Measurements from ENCODE around the gene PRIM2.
A peak's percentile ranks its signal among the peaks of the same experiment; 100 is the strongest.
"Not testable (repeated sequence)": the region's sequence is repeated elsewhere in the genome, so short reads cannot be mapped to it uniquely, and the experiment has no call there.

The PRIM2 gene

DNA sequence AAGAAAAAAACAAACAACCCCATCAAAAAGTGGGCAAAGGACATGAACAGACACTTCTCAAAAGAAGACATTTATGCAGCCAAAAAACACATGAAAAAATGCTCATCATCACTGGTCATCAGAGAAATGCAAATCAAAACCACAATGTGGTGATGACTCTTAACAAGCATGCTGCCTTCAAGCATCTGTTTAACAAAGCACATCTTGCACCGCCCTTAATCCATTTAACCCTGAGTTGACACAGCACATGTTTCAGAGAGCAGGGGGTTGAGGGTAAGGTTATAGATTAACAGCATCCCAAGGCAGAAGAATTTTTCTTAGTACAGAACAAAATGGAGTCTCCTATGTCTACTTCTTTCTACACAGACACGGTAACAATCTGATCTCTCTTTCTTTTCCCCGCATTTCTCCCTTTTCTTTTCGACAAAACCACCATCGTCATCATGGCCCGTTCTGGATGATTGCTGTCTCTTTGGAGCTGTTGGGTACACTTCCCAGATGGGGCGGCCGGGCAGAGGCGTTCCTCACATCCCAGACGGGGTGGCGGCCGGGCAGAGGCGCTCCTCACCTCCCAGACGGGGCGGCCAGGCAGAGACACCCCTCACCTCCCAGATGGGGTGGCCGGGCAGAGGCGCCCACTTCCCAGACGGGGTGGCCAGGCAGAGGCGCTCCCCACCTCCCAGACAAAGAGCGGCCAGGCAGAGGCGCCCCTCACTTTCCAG is 7.2 kb upstream of the PRIM2 start:
- DNase-seq (ENCODE audit: low read depth) = not testable (repeated sequence)

- DNase-seq (ENCODE audit: low read depth) = no peak
Observed at GRCh38 chr6:57310817-57311157, 6.6 kb upstream of the PRIM2 start.

DNA sequence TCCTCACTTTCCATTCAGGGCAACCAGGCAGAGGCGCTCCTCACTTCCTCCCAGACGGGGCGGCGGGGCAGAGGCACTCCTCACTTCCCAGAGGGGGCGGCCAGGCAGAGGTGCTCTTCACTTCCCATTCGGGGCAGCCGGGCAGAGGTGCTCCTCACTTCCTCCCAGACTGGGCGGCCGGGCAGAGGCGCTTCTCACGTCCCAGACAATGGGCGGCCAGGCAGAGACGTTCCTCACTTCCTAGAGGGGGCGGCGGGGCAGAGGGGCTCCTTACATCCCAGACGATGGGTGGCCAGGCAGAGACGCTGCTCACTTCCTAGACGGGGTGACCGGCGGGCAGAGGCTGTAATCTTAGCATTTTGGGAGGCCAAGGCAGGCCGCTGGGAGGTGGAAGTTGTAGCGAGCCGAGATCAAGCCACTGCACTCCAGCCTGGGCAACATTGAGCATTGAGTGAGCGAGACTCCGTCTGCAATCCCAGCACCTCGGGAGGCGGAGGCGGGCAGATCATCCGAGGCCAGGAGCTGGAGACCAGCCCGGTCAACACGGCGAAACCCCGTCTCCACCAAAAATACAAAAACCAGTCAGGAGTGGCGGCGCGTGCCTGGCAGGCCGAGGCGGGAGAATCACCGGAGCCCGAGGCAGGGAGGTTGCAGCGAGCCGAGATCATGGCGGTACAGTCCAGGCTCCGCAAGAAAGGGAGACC is 6.0 kb upstream of the PRIM2 start:
- not testable (repeated sequence) for DNase-seq (ENCODE audit: low read depth)

- no peak for DNase-seq (ENCODE audit: low read depth)
Observed at GRCh38 chr6:57312004-57312345, 5.5 kb upstream of the PRIM2 start.

DNA sequence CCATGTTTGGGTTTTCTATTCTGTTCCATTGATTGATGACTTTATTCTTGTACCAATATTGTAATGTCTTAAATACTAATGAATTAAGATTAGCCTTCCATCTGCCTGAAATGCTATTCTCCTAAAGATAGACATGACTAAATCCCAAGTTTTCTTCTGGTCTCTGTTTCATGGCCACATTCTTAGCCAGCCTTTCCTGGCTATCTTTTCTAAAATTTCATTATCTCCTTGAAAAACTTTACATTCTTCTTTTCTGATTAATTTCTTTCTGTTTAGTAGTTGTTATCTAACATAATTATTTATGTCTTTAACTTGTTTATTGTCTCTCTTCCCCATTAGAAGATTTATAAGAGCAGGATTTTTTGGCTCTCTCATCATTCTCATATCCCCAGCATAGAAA is 4.4 kb upstream of the PRIM2 start:
- DNase-seq (ENCODE audit: low read depth) = no peak

- DNase-seq (ENCODE audit: low read depth) = no peak
Observed at GRCh38 chr6:57313711-57314471, 3.5 kb upstream of the PRIM2 start.

DNA sequence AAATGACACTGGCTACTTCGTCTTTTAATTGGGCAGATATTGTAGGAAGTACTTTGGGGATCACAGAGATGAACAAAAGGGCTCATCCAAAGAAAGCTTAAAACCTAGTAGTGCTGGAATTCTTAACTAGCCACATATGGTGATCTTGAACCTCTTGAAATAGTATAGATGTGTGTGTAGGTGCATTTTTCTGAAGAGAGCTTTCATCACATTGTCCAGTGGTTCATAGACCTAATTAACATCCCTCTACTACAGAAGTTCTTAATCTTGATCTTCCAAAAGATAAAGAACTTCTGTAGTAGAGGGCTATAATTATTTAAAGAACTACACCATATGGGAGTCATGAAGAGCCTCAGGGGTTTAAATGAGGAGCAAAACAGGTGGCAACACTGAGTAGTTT is 2.3 kb upstream of the PRIM2 start:
- DNase-seq (ENCODE audit: low read depth) = no peak

DNA sequence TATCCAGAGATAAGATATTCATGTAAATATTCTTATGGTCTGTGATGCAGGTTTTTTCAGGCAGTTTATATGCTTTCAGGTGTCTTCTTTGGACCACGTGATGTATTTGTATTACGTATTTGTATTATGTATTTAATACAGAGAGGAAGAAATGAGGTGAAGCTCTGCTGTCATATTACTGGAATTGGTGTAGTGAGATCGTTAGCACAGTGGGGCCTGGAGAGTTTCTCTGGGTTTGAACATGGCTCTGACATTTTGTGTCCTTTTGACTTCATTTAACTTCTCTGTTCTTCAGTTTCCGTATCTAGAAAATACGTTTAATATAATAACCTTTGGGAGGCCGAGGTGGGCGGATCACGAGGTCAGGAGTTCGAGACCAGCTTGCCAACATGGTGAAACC is 1.6 kb upstream of the PRIM2 start:
- no peak for DNase-seq (ENCODE audit: low read depth)

DNA sequence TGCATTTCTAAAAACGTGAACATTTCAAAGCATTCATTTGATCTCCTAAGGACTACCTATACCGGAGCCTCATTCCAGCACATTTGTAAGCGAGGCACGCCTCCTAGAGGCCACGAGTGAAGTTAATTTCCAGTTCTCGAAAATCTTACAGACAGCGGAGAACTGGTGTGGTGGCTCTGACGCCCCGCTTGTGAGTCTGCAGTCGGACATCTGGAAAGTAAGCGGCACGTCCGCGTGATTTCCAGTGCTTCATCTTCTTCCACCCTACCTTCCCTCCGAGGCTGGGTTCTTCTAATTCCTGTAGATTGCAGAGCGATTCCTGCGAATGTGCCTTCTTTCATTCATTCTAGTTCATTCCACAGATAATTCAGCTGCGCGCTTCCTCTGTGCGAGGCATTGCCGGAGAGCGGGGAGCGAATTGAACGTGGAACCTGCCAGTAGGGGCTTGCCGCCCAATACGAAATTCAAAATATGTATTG is 810 bp upstream of the PRIM2 start:
- DNase-seq (ENCODE audit: low read depth) = peak; percentile 61

- no peak for DNase-seq (ENCODE audit: low read depth)
Observed at GRCh38 chr6:57324538-57324937, 7.1 kb downstream of the PRIM2 start.

DNA sequence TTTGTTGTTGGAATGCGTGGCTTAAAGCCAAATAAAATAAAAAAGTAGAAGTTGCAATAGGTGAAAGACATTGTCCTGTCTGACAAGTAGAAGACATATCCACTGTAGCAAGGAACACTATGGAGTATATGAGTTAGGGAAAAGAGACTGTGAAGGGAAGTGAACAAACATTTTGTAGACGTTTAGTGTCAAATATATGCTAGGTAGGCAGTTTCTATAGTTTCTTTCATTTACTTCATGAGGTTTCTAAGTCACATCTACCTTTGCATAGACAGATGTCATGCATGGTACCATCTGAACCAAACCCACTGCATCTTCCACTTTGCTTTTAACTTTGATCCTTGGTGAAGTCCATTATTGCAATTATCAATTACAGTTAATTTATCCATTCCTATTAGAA is 9.9 kb downstream of the PRIM2 start:
- DNase-seq (ENCODE audit: low read depth) = no peak

- DNase-seq (ENCODE audit: low read depth) = no peak
Observed at GRCh38 chr6:57328074-57328473, 10.6 kb downstream of the PRIM2 start.

DNA sequence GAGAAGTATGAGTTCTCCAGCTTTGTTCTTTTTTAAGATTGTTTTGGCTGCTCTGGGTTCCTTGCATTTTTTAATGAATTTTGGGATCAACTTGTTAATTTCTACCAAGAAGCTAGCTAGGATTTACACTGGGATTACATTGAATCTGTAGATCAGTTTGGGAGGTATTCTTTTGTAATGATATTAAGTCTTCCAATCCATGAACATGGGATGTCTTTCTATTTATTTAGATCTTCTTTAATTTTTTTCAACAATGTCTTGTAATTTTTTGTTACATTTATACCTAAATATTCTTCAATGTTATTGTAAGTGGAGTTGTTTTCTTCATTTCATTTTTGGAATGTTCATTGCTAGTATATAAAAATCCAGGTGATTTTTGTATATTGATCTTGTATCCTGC is 12.5 kb downstream of the PRIM2 start:
- no peak for DNase-seq (ENCODE audit: low read depth)

- DNase-seq (ENCODE audit: low read depth) = no peak
Observed at GRCh38 chr6:57342148-57342669, 24.8 kb downstream of the PRIM2 start.

DNA sequence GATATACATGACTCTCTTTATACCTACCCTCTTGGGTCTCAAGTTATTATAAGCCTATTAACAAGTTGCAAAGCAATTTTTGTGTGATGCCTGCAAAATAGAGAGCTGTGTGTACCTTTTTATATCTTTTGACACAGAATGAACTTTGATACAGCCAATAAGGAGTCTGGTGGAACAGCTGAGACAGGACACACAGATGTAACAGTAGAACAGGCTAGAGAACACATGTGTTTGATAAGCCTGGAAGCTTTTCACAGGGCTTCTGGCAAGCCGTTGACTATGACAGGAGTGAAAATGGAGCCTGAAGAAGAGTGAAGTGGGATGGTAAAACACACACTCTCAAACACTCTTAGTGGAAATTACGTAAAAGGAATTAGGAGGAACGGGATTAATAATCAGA is 25.9 kb downstream of the PRIM2 start:
- not testable (repeated sequence) for DNase-seq (ENCODE audit: low read depth)

- not testable (repeated sequence) for DNase-seq (ENCODE audit: low read depth)
Observed at GRCh38 chr6:57346715-57347114, 29.3 kb downstream of the PRIM2 start.

DNA sequence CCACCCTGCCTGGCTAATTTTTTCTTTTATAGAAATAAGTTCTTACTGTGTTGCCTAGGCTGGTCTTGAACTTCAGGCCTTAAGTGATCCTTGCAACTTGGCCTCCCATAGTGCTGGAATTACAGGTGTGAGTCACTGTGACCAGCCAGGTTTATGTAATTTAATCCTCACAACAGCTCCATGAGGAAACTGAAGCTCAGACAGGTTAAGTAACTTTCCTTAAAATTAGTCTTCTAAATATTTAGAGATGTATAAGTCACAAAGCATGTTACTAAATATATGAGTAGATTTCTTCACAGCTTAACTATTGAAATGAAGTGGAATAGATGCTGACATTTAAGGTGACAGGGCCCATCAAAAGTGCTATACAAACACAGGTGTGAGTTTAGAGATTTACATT is 30.2 kb downstream of the PRIM2 start:
- not testable (repeated sequence) for DNase-seq (ENCODE audit: low read depth)

DNA sequence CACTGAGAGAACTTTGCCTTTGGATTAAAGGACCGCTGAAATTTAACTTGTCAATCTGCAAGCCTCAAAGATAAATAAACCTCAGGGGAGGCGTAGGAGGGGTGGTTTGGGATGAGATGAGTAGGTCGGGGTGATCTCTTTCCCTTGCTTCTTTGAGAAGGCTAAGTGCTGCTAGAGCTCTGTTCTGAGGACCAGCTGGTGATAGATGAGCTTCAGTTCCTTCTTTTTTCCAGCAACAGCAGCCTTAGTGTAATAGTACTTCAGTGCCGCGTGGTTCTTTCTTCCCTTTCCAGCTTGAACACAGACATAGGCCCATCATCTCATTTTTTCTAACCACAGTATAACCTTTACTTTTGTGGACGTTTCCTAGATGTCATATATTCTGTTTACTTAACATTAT is 33.0 kb downstream of the PRIM2 start:
- DNase-seq (ENCODE audit: low read depth) = not testable (repeated sequence)

- DNase-seq (ENCODE audit: low read depth) = not testable (repeated sequence)
Observed at GRCh38 chr6:57352596-57352995, 35.2 kb downstream of the PRIM2 start.

GRCh38 chr6:57358319-57358718 is 40.9 kb downstream of the PRIM2 start:
- not testable (repeated sequence) for DNase-seq (ENCODE audit: low read depth)

DNA sequence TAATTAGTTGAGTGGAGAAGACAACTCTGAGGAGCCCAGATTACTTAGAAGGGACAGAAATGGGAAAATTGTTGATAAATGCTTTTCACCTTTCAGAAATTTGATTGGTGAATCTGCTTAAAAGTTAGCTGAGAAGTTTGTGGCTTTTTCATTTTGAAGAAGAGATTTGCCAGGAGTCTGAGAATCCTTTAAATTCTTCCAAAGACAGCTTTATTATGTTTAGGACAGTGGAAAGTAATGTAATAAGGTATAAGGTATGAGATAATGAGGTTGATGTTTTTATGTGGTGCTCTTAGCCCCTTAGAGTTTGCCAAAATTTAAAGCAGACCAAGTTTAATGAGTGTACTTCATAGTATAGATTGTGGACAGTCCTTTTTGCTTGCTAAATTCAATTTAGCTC is 42.3 kb downstream of the PRIM2 start:
- DNase-seq (ENCODE audit: low read depth) = not testable (repeated sequence)

DNA sequence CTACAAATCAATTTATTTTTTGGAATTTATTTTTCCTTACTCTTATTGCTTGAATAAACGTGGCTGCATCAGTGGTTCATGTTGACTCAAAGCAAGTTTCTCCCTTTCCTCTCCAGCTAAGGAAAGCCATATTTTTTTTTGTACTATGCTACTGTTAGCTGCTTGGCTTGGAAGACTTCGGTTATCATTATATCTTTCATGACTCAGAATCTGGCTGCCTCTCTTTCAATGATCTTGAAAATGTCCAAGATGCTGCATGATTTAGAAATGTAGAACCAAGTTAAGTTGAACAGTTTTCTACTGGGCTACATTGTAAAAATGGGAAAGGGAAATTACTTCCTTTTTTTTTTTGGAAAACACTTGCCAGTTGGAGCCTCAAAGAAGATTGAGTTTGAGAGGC is 44.9 kb downstream of the PRIM2 start:
- DNase-seq (ENCODE audit: low read depth) = not testable (repeated sequence)

- DNase-seq (ENCODE audit: low read depth) = not testable (repeated sequence)
Observed at GRCh38 chr6:57365076-57365583, 47.7 kb downstream of the PRIM2 start.
